Naive thymus-derived CD8-positive, alpha-beta T cell (primary cell): ENCODE measurements around the gene RPL22L1. TPM values are rescaled to one million over a fixed set of nuclear protein-coding genes. Genes with fewer than 3 reads are reported as not detected.
A peak's percentile ranks its signal among the peaks of the same experiment; 100 is the strongest.

Experiments used
- ATAC-seq, 2 donors: fragments of 150-1000 bp; cut with Tn5 transposase in 1 of 2; sonication (Bioruptor Pico), chemical (Tn5 transposase) in 1 of 2; 1 replicate in 1 of 2; 2 replicates in 1 of 2; pipeline ENCODE4 v1.10.0; 2021; ENCODE audit warnings: mild to moderate bottlenecking in 2 of 2, moderate library complexity in 2 of 2
- POLR2A ChIA-PET: fragments of 350-600 bp; sonication (Branson Sonifier 250); formaldehyde crosslinking; loops from one replicate; lab custom pipeline; 2021; ENCODE audit warnings: antibody characterized with exemption; lab: Charles Lee
- DNase-seq, 10 donors: peaks; one replicate each; pipeline versions ENCODE4 v3.0.0 to v3.0.0-alpha.2; 2020 to 2022
- H3K27ac Mint-ChIP-seq, 10 donors: one replicate each; pipeline ENCODE4 v1.8.0; 2020 to 2022; ENCODE audit warnings: mild to moderate bottlenecking in 10 of 10, mixed read lengths in 10 of 10, moderate library complexity in 4 of 10, inconsistent platforms in 1 of 10
- H3K27me3 Mint-ChIP-seq, 5 donors: one replicate each; pipeline ENCODE4 v1.8.0; 2021 to 2022; ENCODE audit warnings: mixed read lengths in 5 of 5
- H3K36me3 Mint-ChIP-seq, 3 donors: one replicate each; pipeline ENCODE4 v1.8.0; 2020 to 2022; ENCODE audit warnings: mixed read lengths in 3 of 3, mild to moderate bottlenecking in 2 of 3, inconsistent platforms in 1 of 3
- H3K4me1 Mint-ChIP-seq, 4 donors: one replicate each; pipeline ENCODE4 v1.8.0; 2021 to 2022; ENCODE audit warnings: mixed read lengths in 4 of 4
- H3K4me3 Mint-ChIP-seq, 10 donors: one replicate each; pipeline ENCODE4 v1.8.0; 2020 to 2022; ENCODE audit warnings: mild to moderate bottlenecking in 10 of 10, mixed read lengths in 10 of 10, moderate library complexity in 6 of 10, inconsistent platforms in 1 of 10
- H3K9me3 Mint-ChIP-seq, 9 donors: one replicate each; pipeline ENCODE4 v1.8.0; 2020 to 2022; ENCODE audit warnings: mixed read lengths in 9 of 9, mild to moderate bottlenecking in 3 of 9, inconsistent platforms in 1 of 9, moderate library complexity in 1 of 9
- polyA plus RNA-seq, 3 donors: library from polyadenylated mRNA; unstranded; fragments of 300-500 nt; fragmentation: Illumina TruSeq; gene quantifications; one replicate each; pipeline ENCODE4 v1.2.3, GENCODE V29; 2021
- total RNA-seq, 8 experiments: library from RNA in 2 of 8; stranded (reverse) in 2 of 8; gene quantifications; one replicate each; pipeline ENCODE4 v1.2.3 and lab custom pipeline; 2021 to 2026

The RPL22L1 gene
- total and polyA plus RNA-seq, 5 experiments from 2014 or later: 31.8 to 43.3 (median 35.5) TPM

DNA sequence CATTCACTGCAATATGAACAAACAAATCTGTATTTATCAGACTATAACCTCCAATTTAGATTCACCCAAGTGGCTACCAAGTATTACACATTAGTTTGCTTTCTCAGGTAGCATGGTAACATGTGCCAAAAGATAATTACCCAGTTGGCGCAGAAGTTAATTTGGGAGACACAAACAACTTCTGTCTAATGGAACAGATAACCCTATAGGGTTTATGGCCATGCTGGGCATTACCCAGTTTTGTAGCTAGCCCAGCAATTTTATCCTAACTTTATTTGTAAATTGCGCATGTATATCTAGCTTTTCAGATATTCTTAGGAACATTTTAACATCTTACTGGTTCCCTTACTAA, 780 bp downstream of the RPL22L1 start:
- peak in 1 of 10 donors; percentile 4 for DNase-seq
- H3K27me3 Mint-ChIP-seq: no peaks in the 10 kb centered on the region
- ATAC-seq: no peak
- H3K9me3 Mint-ChIP-seq: peaks cover 0 to 7% (median 2%) of the 10 kb centered on the region in 9 donors
- peak overlapping the region; percentile 95 to 100 (median 98) for H3K27ac Mint-ChIP-seq
- H3K4me1 Mint-ChIP-seq: peaks cover 15 to 42% (median 36%) of the 10 kb centered on the region in 4 donors
- POLR2A ChIA-PET: interaction anchor here (0.8 to 2.5 kb wide), 7 partner anchors 16 to 1105 kb away, joined by 3 to 28 read pairs (median 7); partner anchors contain the start of genes EIF5A2, PHC3, SKIL and TERC
- H3K4me3 Mint-ChIP-seq: peak overlapping the region; percentile 90 to 99 (median 95)
- H3K36me3 Mint-ChIP-seq: peaks cover 19 to 34% (median 19%) of the 10 kb centered on the region in 3 donors

DNA sequence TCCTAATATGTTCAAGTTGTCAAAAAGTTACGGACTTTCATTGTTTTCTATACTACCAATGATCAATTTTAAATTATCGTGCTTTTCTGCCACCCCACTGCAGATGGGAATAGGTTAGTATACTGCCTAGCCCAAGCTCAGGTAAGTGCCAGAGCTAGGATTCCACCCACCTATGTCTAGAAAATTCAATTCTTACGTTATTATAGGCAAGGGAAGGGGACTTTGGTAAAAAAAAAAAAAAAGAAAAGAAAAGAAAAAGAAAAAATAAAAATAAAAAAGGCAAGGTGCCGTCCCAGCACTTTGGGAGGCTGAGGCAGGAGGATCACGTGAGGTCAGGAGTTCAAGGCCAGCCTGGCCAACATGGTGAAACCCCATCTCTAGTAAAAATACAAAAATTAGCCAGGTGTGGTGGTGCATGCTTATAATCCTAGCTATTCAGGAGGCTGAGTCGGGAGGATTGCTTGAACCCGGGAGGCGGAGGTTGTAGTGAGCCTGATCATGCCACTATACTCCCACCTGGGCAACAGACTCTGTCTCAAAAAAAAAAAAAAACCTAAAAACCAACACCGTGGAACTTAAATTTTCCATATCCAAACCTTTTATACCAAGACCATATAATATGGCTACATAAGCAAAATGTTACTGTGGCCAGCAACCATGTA, 1.3 kb downstream of the RPL22L1 start:
- ATAC-seq (no peak), DNase-seq (no peak)
- Mint-ChIP-seq H3K4me1 (peaks cover 15 to 42% (median 36%) of the 10 kb centered on the region in 4 donors), H3K9me3 (peaks cover 0 to 2% (median 0%) of the 10 kb centered on the region in 9 donors), H3K4me3 (peak overlapping the region; percentile 90 to 99 (median 95)), H3K36me3 (peaks cover 15 to 34% (median 19%) of the 10 kb centered on the region in 3 donors), H3K27ac (peak overlapping the region; percentile 95 to 100 (median 98)), H3K27me3 (no peaks in the 10 kb centered on the region)
- POLR2A ChIA-PET: interaction anchor here (0.7 to 2.4 kb wide), 4 partner anchors 16 to 1488 kb away, joined by 3 to 16 read pairs (median 6); partner anchors contain the start of gene SKIL

DNA sequence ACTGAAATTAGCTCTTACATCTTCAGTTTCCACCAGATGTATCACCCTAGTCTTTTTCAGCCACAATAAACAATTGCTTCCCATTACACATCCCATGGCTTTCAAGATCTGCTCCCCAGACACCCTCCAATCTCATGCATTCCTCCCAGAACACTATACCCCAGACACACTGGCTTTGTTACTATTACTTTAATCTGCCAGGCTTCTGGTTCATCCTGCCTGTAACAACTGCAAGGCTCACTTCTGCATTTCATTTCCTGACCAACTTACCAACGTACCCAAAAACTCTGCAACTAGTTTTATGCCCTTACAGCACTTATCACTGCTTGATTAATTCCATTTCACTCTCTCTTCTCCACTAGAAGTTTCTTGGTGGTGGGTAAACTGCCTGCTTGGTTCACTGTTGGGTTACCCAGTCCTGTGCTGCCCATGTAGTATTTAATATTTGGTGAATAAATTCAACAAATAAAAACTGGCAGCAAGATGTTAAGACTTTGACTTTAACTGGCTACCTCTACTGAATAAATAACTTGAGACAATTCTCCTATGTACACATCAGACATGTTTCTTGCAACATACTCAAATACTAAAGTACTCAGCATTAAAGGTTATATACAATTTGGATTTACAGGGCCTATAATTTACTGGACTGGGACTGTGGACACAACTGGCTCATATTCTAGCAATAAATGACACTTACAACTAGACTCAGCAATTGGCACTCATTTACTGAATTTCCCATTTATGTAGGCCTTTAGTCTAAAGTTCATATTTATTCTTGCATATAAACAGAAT, 2.7 kb downstream of the RPL22L1 start:
- Mint-ChIP-seq H3K9me3 (peaks cover 0 to 2% (median 0%) of the 10 kb centered on the region in 9 donors), H3K27me3 (no peaks in the 10 kb centered on the region), H3K4me1 (peaks cover 15 to 42% (median 36%) of the 10 kb centered on the region in 4 donors), H3K36me3 (peaks cover 15 to 34% (median 19%) of the 10 kb centered on the region in 3 donors), H3K4me3 (peak overlapping the region in 9 of 10 donors; percentile 11 to 69 (median 35)), H3K27ac (peak overlapping the region; percentile 29 to 88 (median 61))
- POLR2A ChIA-PET: no interaction called here
- no peak for DNase-seq
- no peak for ATAC-seq

DNA sequence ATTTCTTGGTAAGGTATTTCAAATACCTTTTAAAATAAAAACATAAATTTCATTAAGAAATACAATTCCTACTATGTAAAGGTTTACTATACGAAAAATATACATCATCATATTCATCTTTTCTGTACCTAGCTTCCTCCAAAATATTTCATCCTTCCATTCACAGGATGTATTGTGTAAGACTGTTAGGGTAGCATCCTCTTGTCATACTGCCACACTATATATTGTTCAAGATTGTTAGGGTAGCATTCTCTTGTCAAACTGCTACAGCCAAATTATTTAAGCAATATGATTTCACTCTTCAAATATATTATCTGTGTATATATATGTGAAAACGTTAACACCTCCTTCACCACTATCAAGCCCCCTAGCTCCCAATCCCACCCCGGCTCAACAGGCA, 3.5 kb downstream of the RPL22L1 start:
- POLR2A ChIA-PET: no interaction called here
- DNase-seq (no peak), ATAC-seq (no peak)
- Mint-ChIP-seq H3K4me1 (peaks cover 15 to 42% (median 36%) of the 10 kb centered on the region in 4 donors), H3K4me3 (no peak overlapping the region), H3K9me3 (no peaks in the 10 kb centered on the region), H3K36me3 (peaks cover 15 to 34% (median 19%) of the 10 kb centered on the region in 3 donors), H3K27ac (peak overlapping the region in 9 of 10 donors; percentile 3 to 88 (median 42)), H3K27me3 (no peaks in the 10 kb centered on the region)

DNA sequence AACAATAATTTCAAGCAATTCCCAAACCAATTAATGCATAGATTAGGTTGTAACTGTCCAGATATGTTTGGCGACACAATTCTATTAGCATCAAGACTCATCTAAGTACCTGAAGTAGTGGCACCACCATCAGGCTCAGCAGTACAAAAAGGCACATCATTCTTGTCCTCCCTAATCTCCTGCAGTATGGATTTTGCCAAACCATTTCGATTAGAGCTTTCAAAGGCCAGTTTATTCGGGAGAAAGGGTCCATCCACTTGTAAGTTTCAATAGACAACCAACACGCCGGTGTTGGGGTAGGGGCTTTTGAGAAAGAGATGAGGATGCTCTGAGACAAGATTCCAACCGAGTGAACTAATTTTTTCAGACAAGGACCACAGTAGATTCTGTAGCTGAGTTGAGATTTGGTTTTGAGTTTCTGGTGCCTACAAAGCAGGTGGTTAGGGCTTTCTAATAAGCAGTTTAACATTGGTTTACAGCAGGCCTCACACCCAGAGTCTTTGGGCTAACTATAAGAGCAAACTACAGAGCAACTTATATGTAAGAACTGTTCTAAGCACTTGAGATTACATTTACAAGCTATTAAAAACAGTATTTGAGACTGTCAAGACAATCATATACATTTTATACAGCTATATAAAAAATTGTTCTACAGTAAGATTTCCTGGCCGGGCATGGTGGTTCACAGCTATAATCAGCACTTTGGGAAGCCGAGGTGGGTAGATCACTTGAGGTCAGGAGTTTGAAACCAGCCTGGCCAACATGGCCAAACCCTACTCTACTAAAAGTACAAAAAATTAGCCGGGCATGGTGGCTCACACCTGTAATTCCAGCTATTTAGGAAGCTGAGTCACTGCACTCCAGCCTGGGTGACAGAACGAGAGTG, 4.5 kb downstream of the RPL22L1 start:
- H3K4me3 Mint-ChIP-seq: no peak overlapping the region
- POLR2A ChIA-PET: no interaction called here
- ATAC-seq (no peak), DNase-seq (no peak)
- no peaks in the 10 kb centered on the region for H3K27me3 Mint-ChIP-seq
- H3K36me3 Mint-ChIP-seq: peaks cover 15 to 34% (median 19%) of the 10 kb centered on the region in 3 donors
- H3K9me3 Mint-ChIP-seq: no peaks in the 10 kb centered on the region
- H3K27ac Mint-ChIP-seq: peak overlapping the region in 3 of 10 donors; percentile 31 to 77 (median 68)
- peaks cover 15 to 38% (median 28%) of the 10 kb centered on the region in 4 donors for H3K4me1 Mint-ChIP-seq

DNA sequence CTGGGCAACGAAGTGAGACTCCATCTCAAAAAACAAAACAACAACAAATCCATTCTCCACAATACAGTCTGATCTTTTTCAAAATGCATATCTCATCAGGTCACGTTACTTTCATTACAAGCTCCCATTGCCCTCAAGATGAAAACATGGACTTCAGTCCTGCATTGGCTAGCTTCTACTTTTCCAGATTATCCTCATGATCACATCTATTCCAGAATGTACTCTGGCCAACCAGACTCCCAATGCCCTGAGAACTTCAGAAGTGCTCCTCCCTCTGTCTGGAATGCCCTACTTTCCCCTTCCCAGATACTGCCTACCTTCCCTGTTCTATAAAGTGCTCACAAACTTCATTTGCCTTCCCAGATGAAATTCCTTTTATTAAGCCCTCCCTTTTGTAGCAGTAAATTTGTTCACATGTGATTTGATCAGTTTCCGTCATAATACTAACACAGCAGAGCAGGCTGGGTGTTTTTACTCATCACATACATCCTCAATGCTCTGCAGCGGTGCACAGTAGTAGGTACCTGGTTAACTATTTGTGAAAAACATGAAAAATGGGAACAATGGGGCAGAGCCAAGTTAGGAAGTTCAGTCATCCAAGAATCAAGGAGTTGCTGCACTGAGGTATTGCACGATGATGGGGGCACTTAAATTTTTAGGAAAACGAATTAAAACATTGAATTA, 5.3 kb downstream of the RPL22L1 start:
- H3K27ac Mint-ChIP-seq: peak overlapping the region in 4 of 10 donors; percentile 3 to 77 (median 34)
- peaks cover 10 to 34% (median 19%) of the 10 kb centered on the region in 3 donors for H3K36me3 Mint-ChIP-seq
- peaks cover 11 to 30% (median 22%) of the 10 kb centered on the region in 4 donors for H3K4me1 Mint-ChIP-seq
- ATAC-seq (no peak), DNase-seq (no peak)
- POLR2A ChIA-PET: no interaction called here
- no peaks in the 10 kb centered on the region for H3K9me3 Mint-ChIP-seq
- H3K4me3 Mint-ChIP-seq: no peak overlapping the region
- no peaks in the 10 kb centered on the region for H3K27me3 Mint-ChIP-seq

DNA sequence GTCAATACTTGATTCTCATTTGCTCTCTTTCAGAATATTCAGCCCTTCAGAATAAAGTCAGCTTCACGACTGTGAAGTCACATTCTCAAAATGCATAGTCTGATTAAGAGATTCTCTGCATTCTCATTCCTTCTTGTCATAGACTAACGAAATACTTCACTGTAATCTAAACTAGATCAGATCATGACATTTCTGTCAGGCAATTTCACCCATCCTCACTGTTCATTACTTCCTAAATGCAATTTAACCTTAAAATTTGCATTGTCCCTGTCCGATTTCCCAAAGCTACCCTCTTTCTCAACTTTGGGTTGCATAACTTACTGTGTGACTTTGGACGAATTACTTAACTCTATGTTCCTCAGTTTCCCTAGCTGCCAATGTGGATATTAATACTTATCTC, 6.2 kb downstream of the RPL22L1 start:
- Mint-ChIP-seq H3K27me3 (no peaks in the 10 kb centered on the region), H3K27ac (peak overlapping the region in 2 of 10 donors; percentile 8 to 77), H3K4me3 (no peak overlapping the region), H3K9me3 (no peaks in the 10 kb centered on the region), H3K36me3 (peaks cover 10 to 34% (median 19%) of the 10 kb centered on the region in 3 donors), H3K4me1 (peaks cover 10 to 23% (median 16%) of the 10 kb centered on the region in 4 donors)
- ATAC-seq (no peak), DNase-seq (no peak)
- POLR2A ChIA-PET: no interaction called here

DNA sequence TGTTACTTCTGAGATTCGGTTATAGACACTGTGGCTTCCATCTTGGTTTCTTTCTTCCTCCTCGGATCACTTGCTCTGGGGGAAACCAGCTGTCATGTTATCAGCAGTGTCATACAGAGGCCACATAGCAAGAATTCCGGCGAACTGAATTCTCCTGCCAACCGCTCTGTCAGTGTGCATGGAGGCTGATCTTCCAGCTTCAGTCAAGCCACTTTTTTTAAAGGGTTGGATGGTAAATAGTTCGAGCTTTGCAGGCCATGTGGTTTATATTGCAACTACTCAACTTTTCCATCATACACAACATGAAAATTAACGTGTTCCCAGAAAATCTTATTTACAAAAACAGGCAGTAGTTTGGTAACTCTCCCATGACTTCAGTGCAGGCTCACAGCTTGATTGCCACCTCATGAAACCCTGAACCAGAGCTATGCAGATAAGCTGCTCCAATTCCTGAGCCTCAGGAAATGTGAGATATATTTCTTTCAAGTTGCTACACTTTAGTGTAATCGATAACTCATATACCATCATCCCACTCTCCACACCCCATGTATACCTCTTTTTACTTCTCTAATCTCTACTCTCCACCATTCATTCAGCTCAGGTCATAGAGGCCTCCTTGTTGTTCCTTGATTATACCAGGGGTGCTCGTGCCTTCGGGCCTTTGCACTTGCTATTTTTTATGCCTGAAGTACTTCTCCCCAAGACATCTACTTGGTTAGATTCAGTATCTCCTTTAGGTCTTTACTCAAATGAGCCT, 7.2 kb downstream of the RPL22L1 start:
- Mint-ChIP-seq H3K27ac (peak overlapping the region in 3 of 10 donors; percentile 1 to 77 (median 23)), H3K4me1 (peaks cover 10 to 14% (median 11%) of the 10 kb centered on the region in 4 donors), H3K4me3 (no peak overlapping the region), H3K9me3 (no peaks in the 10 kb centered on the region), H3K36me3 (peaks cover 10 to 34% (median 17%) of the 10 kb centered on the region in 3 donors), H3K27me3 (no peaks in the 10 kb centered on the region)
- ATAC-seq (no peak), DNase-seq (no peak)
- POLR2A ChIA-PET: interaction anchor here (0.5 kb wide), 1 partner anchor 1243 kb away, joined by 3 read pairs; no protein-coding TSS in a partner anchor

DNA sequence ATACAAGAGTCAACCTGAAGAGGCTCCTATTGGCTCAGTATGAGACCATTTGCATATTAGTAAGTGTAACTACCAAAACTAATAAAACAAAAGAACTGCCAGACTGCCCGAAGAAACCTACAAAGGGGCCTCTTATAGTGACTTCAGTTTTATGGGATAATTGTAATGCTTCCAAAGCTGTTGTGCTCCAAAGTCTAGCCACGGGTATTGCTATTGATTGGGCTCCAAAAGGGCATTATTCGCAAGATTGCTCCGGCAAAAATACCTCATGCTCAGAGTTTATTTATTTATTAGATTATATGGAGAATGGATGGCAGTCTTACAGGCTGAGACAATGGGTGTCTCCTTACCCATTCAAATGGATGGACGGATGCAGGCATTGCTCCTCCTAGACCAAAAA, 11.4 kb downstream of the RPL22L1 start:
- Mint-ChIP-seq H3K36me3 (no peaks in the 10 kb centered on the region), H3K27me3 (peaks cover 0 to 9% (median 0%) of the 10 kb centered on the region in 5 donors), H3K4me1 (no peaks in the 10 kb centered on the region), H3K4me3 (no peak overlapping the region), H3K9me3 (no peaks in the 10 kb centered on the region), H3K27ac (no peak overlapping the region)
- no peak for DNase-seq
- POLR2A ChIA-PET: no interaction called here
- no peak for ATAC-seq

DNA sequence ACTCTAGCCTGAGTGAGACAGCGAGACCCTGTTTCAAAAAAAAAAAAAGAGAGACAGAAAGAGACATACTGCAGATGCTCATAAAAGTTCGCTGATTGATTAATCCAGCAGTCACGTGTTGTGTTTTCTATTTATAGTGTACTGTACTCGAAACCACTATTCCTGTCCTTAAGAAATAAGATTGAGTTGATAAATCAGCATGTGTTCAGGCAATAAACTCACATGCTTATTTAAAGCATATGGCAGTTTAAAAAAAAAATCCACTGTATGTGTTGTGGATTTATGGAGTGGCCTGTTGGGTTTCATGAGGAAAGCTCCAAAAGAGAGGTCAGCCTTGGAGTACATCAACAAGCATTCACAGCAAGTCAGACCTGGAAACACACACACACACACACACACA, 17.7 kb downstream of the RPL22L1 start:
- no peak for DNase-seq
- ATAC-seq: no peak
- no peaks in the 10 kb centered on the region for H3K36me3 Mint-ChIP-seq
- H3K4me3 Mint-ChIP-seq: no peak overlapping the region
- H3K27ac Mint-ChIP-seq: no peak overlapping the region
- peaks cover 1 to 9% (median 4%) of the 10 kb centered on the region in 5 donors for H3K27me3 Mint-ChIP-seq
- no peaks in the 10 kb centered on the region for H3K9me3 Mint-ChIP-seq
- H3K4me1 Mint-ChIP-seq: no peaks in the 10 kb centered on the region
- POLR2A ChIA-PET: no interaction called here

DNA sequence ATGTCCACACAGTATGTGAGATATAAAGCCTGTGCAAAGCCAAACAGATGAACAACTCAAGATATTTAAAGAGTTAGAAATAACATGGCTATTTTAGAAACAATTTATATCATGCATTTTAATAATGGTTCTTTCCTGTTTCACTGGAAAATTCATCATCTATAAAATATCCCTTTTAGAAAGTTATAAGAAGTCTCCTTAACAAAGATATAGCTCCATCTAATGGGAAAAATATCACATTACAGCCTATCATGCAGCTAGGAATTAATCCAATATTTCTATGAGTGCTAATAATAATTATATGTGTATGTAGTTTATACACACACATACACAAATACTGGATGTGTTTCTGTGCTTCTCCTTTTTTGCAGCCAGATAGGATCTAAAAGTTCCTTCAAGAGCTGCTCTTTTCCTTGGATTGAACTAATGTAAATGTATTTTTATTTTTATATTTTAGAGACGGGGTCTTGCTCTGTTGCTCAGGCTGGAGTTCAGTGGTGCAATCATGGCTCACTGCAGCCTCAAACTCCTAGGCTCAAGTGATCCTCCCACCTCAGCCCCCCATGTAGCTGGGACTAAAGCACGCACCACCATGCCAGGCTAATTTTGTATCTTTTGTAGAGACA, 21.6 kb downstream of the RPL22L1 start:
- POLR2A ChIA-PET: no interaction called here
- H3K4me3 Mint-ChIP-seq: no peak overlapping the region
- H3K27ac Mint-ChIP-seq: no peak overlapping the region
- H3K36me3 Mint-ChIP-seq: peaks cover 0 to 6% (median 0%) of the 10 kb centered on the region in 3 donors
- H3K27me3 Mint-ChIP-seq: peaks cover 2 to 8% (median 4%) of the 10 kb centered on the region in 5 donors
- peaks cover 0 to 10% (median 3%) of the 10 kb centered on the region in 9 donors for H3K9me3 Mint-ChIP-seq
- ATAC-seq: no peak
- no peaks in the 10 kb centered on the region for H3K4me1 Mint-ChIP-seq
- no peak for DNase-seq
